Neural progenitor cell (in vitro differentiated cells): ENCODE data around the gene CFH. TPM values are rescaled to one million over a fixed set of nuclear protein-coding genes. Genes with fewer than 3 reads are reported as not detected.

Experiments used
- DNase-seq: peaks from one replicate; pipeline ENCODE4 v3.0.0-alpha.2; 2016; ENCODE audit warnings: low spot score
- H2AFZ ChIP-seq: fragments of 200-600 bp; sonication (generic); replicated peaks from 2 replicates; pipeline ENCODE4 v1.6.1; 2016; ENCODE audit warnings: antibody characterized with exemption
- H3F3A ChIP-seq: fragments of 200-600 bp; sonication (generic); 2 replicates; pipeline ENCODE4 v1.6.1; 2016; ENCODE audit warnings: antibody characterized with exemption, low read depth
- H3K27ac ChIP-seq: fragments of 200-600 bp; sonication (generic); 2 replicates; pipeline ENCODE4 v1.5.1; 2016; ENCODE audit warnings: mild to moderate bottlenecking
- H3K27me3 ChIP-seq: fragments of 200-600 bp; sonication (generic); 2 replicates; pipeline ENCODE4 v1.6.1; 2016; ENCODE audit warnings: mild to moderate bottlenecking, moderate library complexity
- H3K36me3 ChIP-seq: fragments of 200-600 bp; sonication (generic); 2 replicates; pipeline ENCODE4 v1.5.1; 2016
- H3K4me1 ChIP-seq: fragments of 200-600 bp; sonication (generic); 2 replicates; pipeline ENCODE4 v1.6.1; 2016; ENCODE audit warnings: mixed run types
- H3K4me2 ChIP-seq: fragments of 200-600 bp; sonication (generic); 2 replicates; pipeline ENCODE4 v1.6.1; 2016
- H3K4me3 ChIP-seq: fragments of 200-600 bp; sonication (generic); 2 replicates; pipeline ENCODE4 v1.5.1; 2016
- H3K79me2 ChIP-seq: fragments of 200-600 bp; sonication (generic); 2 replicates; pipeline ENCODE4 v1.6.1; 2016; ENCODE audit warnings: low read depth
- H3K9ac ChIP-seq: fragments of 200-600 bp; sonication (generic); 2 replicates; pipeline ENCODE4 v1.6.1; 2016
- H3K9me3 ChIP-seq: fragments of 200-600 bp; sonication (generic); 2 replicates; pipeline ENCODE4 v1.5.1; 2016; ENCODE audit warnings: low read depth
- H4K20me1 ChIP-seq: fragments of 200-600 bp; sonication (generic); 2 replicates; pipeline ENCODE4 v1.6.1; 2016; ENCODE audit warnings: low read depth
- H3K27ac Mint-ChIP-seq: 3 replicates; pipeline ENCODE4 v1.8.0; 2021; ENCODE audit warnings: mixed read lengths
- H3K27me3 Mint-ChIP-seq: 2 replicates; pipeline ENCODE4 v1.8.0; 2022; ENCODE audit warnings: low read depth, mild to moderate bottlenecking, inconsistent platforms, moderate library complexity, mixed read lengths; ENCODE audit not compliant: insufficient read depth
- H3K36me3 Mint-ChIP-seq: 3 replicates; pipeline ENCODE4 v1.8.0; 2021; ENCODE audit warnings: mixed read lengths
- H3K4me1 Mint-ChIP-seq: 3 replicates; pipeline ENCODE4 v1.8.0; 2021; ENCODE audit warnings: mixed read lengths
- H3K4me3 Mint-ChIP-seq: 3 replicates; pipeline ENCODE4 v1.8.0; 2021; ENCODE audit warnings: mild to moderate bottlenecking, moderate library complexity, mixed read lengths
- H3K9me3 Mint-ChIP-seq: 3 replicates; pipeline ENCODE4 v1.8.0; 2020; ENCODE audit warnings: mixed read lengths
- CTCF ChIP-seq: fragments of 200-600 bp; sonication (generic); IDR thresholded peaks from 2 replicates; pipeline ENCODE4 v1.5.1; 2017; ENCODE audit warnings: antibody characterized with exemption, mild to moderate bottlenecking
- EZH2 ChIP-seq: fragments of 200-600 bp; sonication (generic); IDR thresholded peaks from 2 replicates; pipeline ENCODE4 v1.6.1; 2017; ENCODE audit warnings: antibody characterized with exemption, mild to moderate bottlenecking, moderate library complexity
- EZH2phosphoT487 ChIP-seq: fragments of 200-600 bp; sonication (generic); IDR thresholded peaks from 2 replicates; pipeline ENCODE4 v1.6.1; 2017; ENCODE audit warnings: antibody characterized with exemption
- total RNA-seq: library from RNA; depleted of rRNA; stranded (reverse); fragments of >200 nt; gene quantifications from 2 replicates; pipeline ENCODE4 v1.2.3, GENCODE V29; 2015; ENCODE audit warnings: low replicate concordance

Gene CFH
- total RNA-seq, 1 donor from 2014 or later, result not detected

DNA sequence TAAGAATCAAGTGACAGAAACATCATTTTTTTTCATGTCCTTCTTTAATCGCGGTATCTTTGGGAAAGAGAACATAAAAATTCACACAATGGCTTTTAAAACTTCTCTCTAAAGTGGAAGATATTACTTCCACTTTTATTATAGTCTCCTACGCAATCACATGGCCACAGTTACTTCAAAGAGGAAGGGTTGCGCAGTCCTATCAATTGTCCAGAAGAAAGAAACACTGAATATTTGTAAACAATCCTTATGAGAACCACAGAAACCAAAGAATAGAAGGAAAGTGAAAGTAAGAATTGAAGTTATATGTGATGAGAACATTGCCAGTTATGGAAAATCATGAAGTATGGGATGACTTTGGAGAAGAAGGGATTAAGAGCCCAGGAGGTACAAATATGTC is 32.6 kb downstream of the CFH start:
- DNase-seq, result no peak
- Mint-ChIP-seq H3K4me1 (no peaks in the 10 kb centered on the region), H3K27me3 (no peaks in the 10 kb centered on the region), H3K4me3 (no peak overlapping the region), H3K27ac (no peak overlapping the region), H3K36me3 (no peaks in the 10 kb centered on the region), H3K9me3 (no peaks in the 10 kb centered on the region)
- Histone ChIP-seq H3K27ac (no peak overlapping the region), H3K4me2 (no peak overlapping the region), H2AFZ (no peak overlapping the region), H3K4me3 (no peak overlapping the region), H3K9me3 (no peaks in the 10 kb centered on the region), H3K79me2 (no peaks in the 10 kb centered on the region), H3F3A (no peaks in the 10 kb centered on the region), H3K36me3 (no peaks in the 10 kb centered on the region), H3K9ac (no peak overlapping the region), H4K20me1 (no peaks in the 10 kb centered on the region), H3K27me3 (no peaks in the 10 kb centered on the region), H3K4me1 (no peaks in the 10 kb centered on the region)
- no peak for TF ChIP-seq CTCF
- no peak for TF ChIP-seq EZH2phosphoT487
- no peak for TF ChIP-seq EZH2

DNA sequence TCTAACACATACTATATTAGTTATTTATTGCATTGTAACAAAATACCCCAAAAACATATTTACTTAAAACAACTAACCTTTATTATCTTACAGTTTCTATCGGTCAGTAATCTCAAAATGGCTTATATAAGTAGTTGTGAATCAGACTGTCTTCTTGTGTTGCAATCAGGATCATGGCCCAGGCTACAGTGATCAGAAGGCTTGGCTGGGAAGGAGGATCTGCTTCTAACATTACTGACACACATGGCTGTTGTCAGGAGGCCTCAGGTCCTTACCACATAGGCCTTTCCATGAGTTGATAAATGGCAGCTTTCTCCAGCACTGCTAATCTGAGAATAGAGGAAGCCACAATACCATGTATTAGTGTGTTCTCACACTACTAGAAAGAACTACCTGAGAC is 33.7 kb downstream of the CFH start:
- Histone ChIP-seq H3K9ac (no peak overlapping the region), H3K4me2 (no peak overlapping the region), H3K79me2 (no peaks in the 10 kb centered on the region), H2AFZ (peak overlapping the region; percentile 47), H3K27me3 (no peaks in the 10 kb centered on the region), H4K20me1 (no peaks in the 10 kb centered on the region), H3F3A (no peaks in the 10 kb centered on the region), H3K4me1 (no peaks in the 10 kb centered on the region), H3K4me3 (no peak overlapping the region), H3K9me3 (no peaks in the 10 kb centered on the region), H3K36me3 (no peaks in the 10 kb centered on the region), H3K27ac (no peak overlapping the region)
- no peaks in the 10 kb centered on the region for H3K27me3 Mint-ChIP-seq
- H3K36me3 Mint-ChIP-seq, result no peaks in the 10 kb centered on the region
- no peak for TF ChIP-seq EZH2
- no peak for TF ChIP-seq CTCF
- TF ChIP-seq EZH2phosphoT487, result no peak
- no peak overlapping the region for H3K27ac Mint-ChIP-seq
- H3K9me3 Mint-ChIP-seq, result no peaks in the 10 kb centered on the region
- no peak for DNase-seq
- H3K4me3 Mint-ChIP-seq, result no peak overlapping the region
- no peaks in the 10 kb centered on the region for H3K4me1 Mint-ChIP-seq

GRCh38 chr1:196689001-196689400 is 37.2 kb downstream of the CFH start:
- H3K36me3 Mint-ChIP-seq, result no peaks in the 10 kb centered on the region
- H3F3A ChIP-seq, result no peaks in the 10 kb centered on the region
- H3K4me3 Mint-ChIP-seq, result no peak overlapping the region
- H3K36me3 ChIP-seq, result no peaks in the 10 kb centered on the region
- no peaks in the 10 kb centered on the region for H3K4me1 Mint-ChIP-seq
- no peak for DNase-seq
- no peak overlapping the region for H3K27ac ChIP-seq
- no peaks in the 10 kb centered on the region for H3K79me2 ChIP-seq
- no peak overlapping the region for H3K4me2 ChIP-seq
- H3K4me3 ChIP-seq, result no peak overlapping the region
- TF ChIP-seq EZH2phosphoT487 (no peak), CTCF (no peak), EZH2 (no peak)
- H3K9me3 ChIP-seq, result no peaks in the 10 kb centered on the region
- no peaks in the 10 kb centered on the region for H3K9me3 Mint-ChIP-seq
- H4K20me1 ChIP-seq, result no peaks in the 10 kb centered on the region
- H3K27me3 Mint-ChIP-seq, result no peaks in the 10 kb centered on the region
- no peak overlapping the region for H3K9ac ChIP-seq
- no peaks in the 10 kb centered on the region for H3K27me3 ChIP-seq
- no peak overlapping the region for H3K27ac Mint-ChIP-seq
- no peak overlapping the region for H2AFZ ChIP-seq
- H3K4me1 ChIP-seq, result no peaks in the 10 kb centered on the region
